Liver (tissue), 9 donors: ENCODE data around the gene CEND1. TPM values are rescaled to one million over a fixed set of nuclear protein-coding genes. Genes with fewer than 3 reads are reported as not detected.

ENCODE experiments used
- DNase-seq: peaks from one replicate; pipeline ENCODE4 v3.0.0-alpha.2; 2017; ENCODE audit warnings: low spot score
- H3K27ac ChIP-seq, 2 donors: one replicate each; pipeline ENCODE4 v1.7.0; 2013; ENCODE audit warnings: inconsistent platforms in 2 of 2, low read length in 2 of 2, control low read depth in 1 of 2, low read depth in 1 of 2, mild to moderate bottlenecking in 1 of 2
- H3K27me3 ChIP-seq, 4 donors: one replicate each; pipeline versions ENCODE4 v1.6.1 to v1.7.0; 2013; ENCODE audit warnings: low read length in 3 of 4, inconsistent platforms in 1 of 4, mild to moderate bottlenecking in 1 of 4, moderate library complexity in 1 of 4; ENCODE audit not compliant: control insufficient read depth in 4 of 4, insufficient read depth in 4 of 4
- H3K36me3 ChIP-seq, 4 donors: one replicate each; pipeline versions ENCODE4 v1.6.1 to v1.7.0; 2013; ENCODE audit warnings: low read length in 3 of 4, mild to moderate bottlenecking in 3 of 4, low read depth in 1 of 4, moderate library complexity in 1 of 4; ENCODE audit not compliant: control insufficient read depth in 4 of 4, insufficient read depth in 3 of 4
- H3K4me1 ChIP-seq, 4 donors: one replicate each; pipeline versions ENCODE4 v1.6.1 to v1.7.0; 2013; ENCODE audit warnings: low read length in 3 of 4, mild to moderate bottlenecking in 3 of 4, moderate library complexity in 1 of 4; ENCODE audit not compliant: control insufficient read depth in 4 of 4, insufficient read depth in 4 of 4
- H3K4me3 ChIP-seq, 3 donors: one replicate each; pipeline versions ENCODE4 v1.6.1 to v1.7.0; 2013; ENCODE audit warnings: low read length in 3 of 3, control low read depth in 1 of 3, low read depth in 1 of 3, mild to moderate bottlenecking in 1 of 3
- H3K9ac ChIP-seq, 2 donors: one replicate each; pipeline ENCODE4 v1.7.0; 2013; ENCODE audit warnings: low read length in 2 of 2, mild to moderate bottlenecking in 2 of 2, moderate library complexity in 2 of 2, control low read depth in 1 of 2, low read depth in 1 of 2
- H3K9me3 ChIP-seq, 4 donors: one replicate each; pipeline versions ENCODE4 v1.6.1 to v1.7.0; 2013; ENCODE audit warnings: low read length in 3 of 4; ENCODE audit not compliant: control insufficient read depth in 4 of 4
- EGR1 ChIP-seq, 2 donors: IDR thresholded peaks; 2 replicates each; pipeline ENCODE4 v1.6.1; 2016 to 2018; ENCODE audit warnings: antibody characterized with exemption in 2 of 2, low read depth in 2 of 2
- FOXA1 ChIP-seq: IDR thresholded peaks from 2 replicates; pipeline ENCODE4 v1.6.1; 2016; ENCODE audit warnings: antibody characterized with exemption
- FOXA2 ChIP-seq: IDR thresholded peaks from 2 replicates; pipeline ENCODE4 v1.6.1; 2016; ENCODE audit warnings: antibody characterized with exemption
- GABPA ChIP-seq, 2 donors: IDR thresholded peaks in 1 of 2; conservative IDR thresholded peaks in 1 of 2; 2 replicates each; pipeline ENCODE4 v1.6.1; 2016; ENCODE audit warnings: antibody characterized with exemption in 2 of 2, mild to moderate bottlenecking in 1 of 2, moderate library complexity in 1 of 2
- HNF4A ChIP-seq, 2 donors: conservative IDR thresholded peaks; 2 replicates each; pipeline ENCODE4 v1.6.1; 2016; ENCODE audit warnings: antibody characterized with exemption in 2 of 2, mild to moderate bottlenecking in 2 of 2
- HNF4G ChIP-seq: IDR thresholded peaks from 2 replicates; pipeline ENCODE4 v1.6.1; 2016; ENCODE audit warnings: antibody characterized with exemption
- JUND ChIP-seq, 2 donors: IDR thresholded peaks; 2 replicates each; pipeline ENCODE4 v1.6.1; 2016; ENCODE audit warnings: antibody characterized with exemption in 2 of 2
- NR2F2 ChIP-seq: IDR thresholded peaks from 2 replicates; pipeline ENCODE4 v1.6.1; 2016; ENCODE audit warnings: antibody characterized with exemption
- REST ChIP-seq: IDR thresholded peaks from 2 replicates; pipeline ENCODE4 v1.6.1; 2016; ENCODE audit warnings: antibody characterized with exemption, mild to moderate bottlenecking
- RXRA ChIP-seq, 2 donors: IDR thresholded peaks; 2 replicates each; pipeline ENCODE4 v1.6.1; 2017 to 2018; ENCODE audit warnings: antibody characterized with exemption in 2 of 2, mild to moderate bottlenecking in 1 of 2
- SP1 ChIP-seq: IDR thresholded peaks from 2 replicates; pipeline ENCODE4 v1.6.1; 2018; ENCODE audit warnings: antibody characterized with exemption, mild to moderate bottlenecking
- TAF1 ChIP-seq: conservative IDR thresholded peaks from 2 replicates; pipeline ENCODE4 v1.6.1; 2016; ENCODE audit warnings: antibody characterized with exemption, mild to moderate bottlenecking
- YY1 ChIP-seq: IDR thresholded peaks from 2 replicates; pipeline ENCODE4 v1.6.1; 2016; ENCODE audit warnings: antibody characterized with exemption, mild to moderate bottlenecking
- ZBTB33 ChIP-seq: IDR thresholded peaks from 2 replicates; pipeline ENCODE4 v1.6.1; 2016; ENCODE audit warnings: antibody characterized with exemption
- WGBS: extraction: QIAGEN DNeasy Blood & Tissue Kit; methylation state at CpG from one replicate; pipeline ENCODE4 v1.1.7; 2013; 5-methylcytosine and 5-hydroxymethylcytosine counted together
- polyA plus RNA-seq, 2 donors: library from polyadenylated mRNA; stranded (reverse) in 1 of 2; unstranded in 1 of 2; fragments of 200-250 nt in 1 of 2; fragments of >200 nt in 1 of 2; fragmentation: Nextera tagmentation in 1 of 2; extraction: Ambion mirVana in 1 of 2; gene quantifications; one replicate each; pipeline versions ENCODE4 v1.2.1 to v1.2.3, GENCODE V29; 2013 to 2015
- total RNA-seq, 2 donors: library from RNA; depleted of rRNA; stranded (reverse); fragments of >200 nt; gene quantifications; one replicate each; pipeline ENCODE4 v1.2.3, GENCODE V29; 2014
- TF ChIP-seq, protein P1 (sequence below): fragments of 150-350 bp; IDR thresholded peaks from 2 replicates; pipeline ENCODE4 v1.5.1; 2017; ENCODE audit warnings: improper control_type of control experiment, low read depth, low read length; ENCODE audit not compliant: missing input control
- TF ChIP-seq, protein P2 (sequence below): IDR thresholded peaks from 2 replicates; pipeline ENCODE4 v1.6.1; 2016; ENCODE audit warnings: antibody characterized with exemption
- donor health status: healthy.
- donor health status: healthy.
- donor health status: healthy.
- donor health status: healthy.
- donor health status: healthy.

The CEND1 gene
- total and polyA plus RNA-seq, 4 donors: not detected

DNA sequence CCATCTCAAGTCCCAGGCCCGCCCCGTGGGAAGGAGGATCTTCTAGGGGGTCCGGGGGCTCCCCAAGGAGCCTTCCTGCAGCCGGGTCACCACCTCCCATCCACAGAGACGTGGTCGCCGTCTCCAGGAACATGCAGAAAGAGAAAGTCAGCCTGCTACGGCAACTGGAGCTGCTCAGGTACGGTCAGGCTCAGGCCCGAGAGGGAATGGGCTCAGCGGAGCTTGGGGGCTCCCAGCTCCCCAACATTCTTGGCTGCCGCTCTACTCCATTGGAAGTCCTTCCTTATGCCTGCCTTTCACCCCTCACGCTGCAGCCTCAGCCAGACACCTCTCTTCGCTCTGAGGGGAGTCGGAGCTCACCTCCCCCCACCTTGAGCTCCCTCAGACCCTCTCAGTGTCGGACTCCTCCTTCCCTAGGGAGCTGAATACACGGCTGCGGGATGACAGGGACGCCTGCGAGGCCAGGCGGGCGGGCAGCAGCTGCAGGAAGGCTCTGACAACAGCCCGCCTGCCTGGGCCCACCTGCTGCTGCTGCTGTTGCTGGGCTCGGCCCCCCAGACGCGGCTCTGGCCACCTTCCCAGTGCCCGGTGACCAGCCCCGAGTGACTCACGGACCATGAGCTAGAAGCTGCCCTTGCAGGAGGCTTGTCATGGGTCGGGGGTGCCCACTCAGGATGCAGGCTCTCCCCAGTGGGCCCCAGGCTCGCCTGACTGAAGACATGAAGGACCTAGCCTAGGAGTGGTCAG, 41.4 kb upstream of the CEND1 start:
- Histone ChIP-seq H3K9ac (no peak overlapping the region), H3K4me3 (no peak overlapping the region), H3K9me3 (no peaks in the 10 kb centered on the region), H3K27me3 (no peaks in the 10 kb centered on the region), H3K27ac (no peak overlapping the region), H3K36me3 (no peaks in the 10 kb centered on the region), H3K4me1 (peaks cover 41 to 81% (median 62%) of the 10 kb centered on the region in 4 donors)
- WGBS: 61% methylated on average over 31 of the region's 31 CpGs
- no peak for TF ChIP-seq FOXA1
- no peak for TF ChIP-seq HNF4A (conservative IDR thresholded peaks at IDR 0.05)
- TF ChIP-seq TAF1: no peak
- TF ChIP-seq HNF4G: no peak
- TF ChIP-seq FOXA2: no peak
- no peak for TF ChIP-seq EGR1 (IDR thresholded peaks at IDR 0.05; ENCODE audit: low read depth in 2 of 2)
- TF ChIP-seq RXRA (IDR thresholded peaks at IDR 0.05): no peak
- TF ChIP-seq REST: no peak
- TF ChIP-seq, protein P1, sequence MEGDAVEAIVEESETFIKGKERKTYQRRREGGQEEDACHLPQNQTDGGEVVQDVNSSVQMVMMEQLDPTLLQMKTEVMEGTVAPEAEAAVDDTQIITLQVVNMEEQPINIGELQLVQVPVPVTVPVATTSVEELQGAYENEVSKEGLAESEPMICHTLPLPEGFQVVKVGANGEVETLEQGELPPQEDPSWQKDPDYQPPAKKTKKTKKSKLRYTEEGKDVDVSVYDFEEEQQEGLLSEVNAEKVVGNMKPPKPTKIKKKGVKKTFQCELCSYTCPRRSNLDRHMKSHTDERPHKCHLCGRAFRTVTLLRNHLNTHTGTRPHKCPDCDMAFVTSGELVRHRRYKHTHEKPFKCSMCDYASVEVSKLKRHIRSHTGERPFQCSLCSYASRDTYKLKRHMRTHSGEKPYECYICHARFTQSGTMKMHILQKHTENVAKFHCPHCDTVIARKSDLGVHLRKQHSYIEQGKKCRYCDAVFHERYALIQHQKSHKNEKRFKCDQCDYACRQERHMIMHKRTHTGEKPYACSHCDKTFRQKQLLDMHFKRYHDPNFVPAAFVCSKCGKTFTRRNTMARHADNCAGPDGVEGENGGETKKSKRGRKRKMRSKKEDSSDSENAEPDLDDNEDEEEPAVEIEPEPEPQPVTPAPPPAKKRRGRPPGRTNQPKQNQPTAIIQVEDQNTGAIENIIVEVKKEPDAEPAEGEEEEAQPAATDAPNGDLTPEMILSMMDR: no peak
- TF ChIP-seq, protein P2, sequence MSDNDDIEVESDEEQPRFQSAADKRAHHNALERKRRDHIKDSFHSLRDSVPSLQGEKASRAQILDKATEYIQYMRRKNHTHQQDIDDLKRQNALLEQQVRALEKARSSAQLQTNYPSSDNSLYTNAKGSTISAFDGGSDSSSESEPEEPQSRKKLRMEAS: no peak
- TF ChIP-seq JUND (IDR thresholded peaks at IDR 0.05): no peak
- TF ChIP-seq YY1: no peak
- TF ChIP-seq GABPA (IDR thresholded peaks at IDR 0.05 in 1 of 2, conservative IDR thresholded peaks at IDR 0.05 in 1 of 2): no peak
- TF ChIP-seq NR2F2: no peak
- no peak for TF ChIP-seq SP1
- TF ChIP-seq ZBTB33: no peak
- no peak for DNase-seq
